Ectodermal cell (in vitro differentiated cells): ENCODE data around the gene RUSC2.

ENCODE experiments used
- H3K27ac ChIP-seq: 2 replicates; pipeline ENCODE4 v1.7.0; 2013; ENCODE audit warnings: mild to moderate bottlenecking, low read depth, low read length; ENCODE audit not compliant: insufficient read depth, poor library complexity, severe bottlenecking
- H3K27me3 ChIP-seq: 2 replicates; pipeline ENCODE4 v1.7.0; 2013; ENCODE audit warnings: mild to moderate bottlenecking, low read length; ENCODE audit not compliant: insufficient read depth, control insufficient read depth, poor library complexity, severe bottlenecking
- H3K36me3 ChIP-seq: one replicate; pipeline ENCODE4 v1.7.0; 2013; ENCODE audit warnings: low read length; ENCODE audit not compliant: control insufficient read depth, insufficient read depth
- H3K4me1 ChIP-seq: one replicate; pipeline ENCODE4 v1.7.0; 2013; ENCODE audit warnings: low read length; ENCODE audit not compliant: control insufficient read depth, insufficient read depth
- H3K4me3 ChIP-seq: 2 replicates; pipeline ENCODE4 v1.7.0; 2013; ENCODE audit warnings: low read depth, low read length, control low read depth; ENCODE audit not compliant: insufficient read depth
- H3K9me3 ChIP-seq: 2 replicates; pipeline ENCODE4 v1.7.0; 2013; ENCODE audit warnings: mild to moderate bottlenecking, low read length, moderate library complexity; ENCODE audit not compliant: control insufficient read depth
- WGBS, 2 experiments: methylation state at CpG; one replicate each; pipeline ENCODE4 v1.1.7; 2013; ENCODE audit warnings: missing lambda C conversion rate in 2 of 2; 5-methylcytosine and 5-hydroxymethylcytosine counted together

RUSC2 gene

GRCh38 chr9:35511453-35511852 lies 21.5 kb downstream of the RUSC2 start:
- H3K9me3 ChIP-seq: no peaks in the 10 kb centered on the region
- H3K4me1 ChIP-seq: peaks cover 8% of the 10 kb centered on the region
- H3K27me3 ChIP-seq: no peaks in the 10 kb centered on the region
- 100% methylated on average over 1 of the region's 1 CpG for WGBS, 2 experiments
- no peak overlapping the region for H3K4me3 ChIP-seq
- no peak overlapping the region for H3K27ac ChIP-seq
- H3K36me3 ChIP-seq: no peaks in the 10 kb centered on the region

- Histone ChIP-seq H3K4me1 (peaks cover 39% of the 10 kb centered on the region), H3K9me3 (no peaks in the 10 kb centered on the region), H3K27me3 (no peaks in the 10 kb centered on the region), H3K4me3 (no peak overlapping the region), H3K27ac (no peak overlapping the region), H3K36me3 (no peaks in the 10 kb centered on the region)
- 81 to 93% methylated on average over 3 to 4 of the region's 7 CpGs for WGBS, 2 experiments
Observed at GRCh38 chr9:35515766-35516165, 25.9 kb downstream of the RUSC2 start.

GRCh38 chr9:35516479-35516878 lies 26.6 kb downstream of the RUSC2 start:
- WGBS, 2 experiments: 18 to 31% methylated on average over 1 of the region's 1 CpG
- no peaks in the 10 kb centered on the region for H3K9me3 ChIP-seq
- H3K4me3 ChIP-seq: no peak overlapping the region
- H3K36me3 ChIP-seq: no peaks in the 10 kb centered on the region
- H3K27me3 ChIP-seq: no peaks in the 10 kb centered on the region
- H3K4me1 ChIP-seq: peaks cover 37% of the 10 kb centered on the region
- no peak overlapping the region for H3K27ac ChIP-seq

GRCh38 chr9:35517131-35517530 lies 27.2 kb downstream of the RUSC2 start:
- Histone ChIP-seq H3K4me3 (no peak overlapping the region), H3K27me3 (no peaks in the 10 kb centered on the region), H3K4me1 (peaks cover 37% of the 10 kb centered on the region), H3K36me3 (no peaks in the 10 kb centered on the region), H3K27ac (peak overlapping the region; percentile 80), H3K9me3 (no peaks in the 10 kb centered on the region)
- WGBS, 2 experiments: 78 to 80% methylated on average over 3 of the region's 3 CpGs

- no peaks in the 10 kb centered on the region for H3K27me3 ChIP-seq
- H3K27ac ChIP-seq: peak overlapping the region; percentile 80
- no peak overlapping the region for H3K4me3 ChIP-seq
- H3K36me3 ChIP-seq: no peaks in the 10 kb centered on the region
- H3K4me1 ChIP-seq: peaks cover 37% of the 10 kb centered on the region
- no peaks in the 10 kb centered on the region for H3K9me3 ChIP-seq
- 90 to 100% methylated on average over 3 of the region's 3 CpGs for WGBS, 2 experiments
Observed at GRCh38 chr9:35517552-35518224, 27.8 kb downstream of the RUSC2 start.

GRCh38 chr9:35518225-35518821 lies 28.4 kb downstream of the RUSC2 start:
- Histone ChIP-seq H3K4me3 (no peak overlapping the region), H3K27ac (peak overlapping the region; percentile 80), H3K9me3 (no peaks in the 10 kb centered on the region), H3K36me3 (no peaks in the 10 kb centered on the region), H3K27me3 (no peaks in the 10 kb centered on the region), H3K4me1 (peaks cover 37% of the 10 kb centered on the region)
- WGBS, 2 experiments: 57 to 65% methylated on average over 4 of the region's 4 CpGs

GRCh38 chr9:35518981-35519679 lies 29.2 kb downstream of the RUSC2 start:
- Histone ChIP-seq H3K27me3 (no peaks in the 10 kb centered on the region), H3K9me3 (no peaks in the 10 kb centered on the region), H3K4me1 (peaks cover 37% of the 10 kb centered on the region), H3K36me3 (no peaks in the 10 kb centered on the region), H3K27ac (no peak overlapping the region), H3K4me3 (no peak overlapping the region)
- WGBS, 2 experiments: 93 to 94% methylated on average over 5 of the region's 5 CpGs

GRCh38 chr9:35519692-35520363 lies 29.9 kb downstream of the RUSC2 start:
- H3K27ac ChIP-seq: no peak overlapping the region
- H3K4me3 ChIP-seq: no peak overlapping the region
- no peaks in the 10 kb centered on the region for H3K36me3 ChIP-seq
- no peaks in the 10 kb centered on the region for H3K9me3 ChIP-seq
- WGBS, 2 experiments: 94 to 95% methylated on average over 1 of the region's 1 CpG
- H3K27me3 ChIP-seq: no peaks in the 10 kb centered on the region
- peaks cover 37% of the 10 kb centered on the region for H3K4me1 ChIP-seq

- Histone ChIP-seq H3K4me1 (peaks cover 37% of the 10 kb centered on the region), H3K27me3 (no peaks in the 10 kb centered on the region), H3K4me3 (no peak overlapping the region), H3K27ac (no peak overlapping the region), H3K36me3 (no peaks in the 10 kb centered on the region), H3K9me3 (no peaks in the 10 kb centered on the region)
- WGBS, 2 experiments: 81 to 93% methylated on average over 1 of the region's 1 CpG
Observed at GRCh38 chr9:35520364-35520710, 30.4 kb downstream of the RUSC2 start.

GRCh38 chr9:35521708-35522107 lies 31.8 kb downstream of the RUSC2 start:
- Histone ChIP-seq H3K27me3 (no peaks in the 10 kb centered on the region), H3K4me1 (peaks cover 31% of the 10 kb centered on the region), H3K36me3 (no peaks in the 10 kb centered on the region), H3K27ac (no peak overlapping the region), H3K9me3 (no peaks in the 10 kb centered on the region), H3K4me3 (no peak overlapping the region)
- WGBS, 2 experiments: 86 to 88% methylated on average over 2 of the region's 2 CpGs
